AG10803 (cell line): ENCODE results near the gene SMYD2.
A peak's percentile ranks its signal among the peaks of the same experiment; 100 is the strongest.

ENCODE experiments used
- DNase-seq: peaks from one replicate; pipeline ENCODE4 v3.0.0; 2010; ENCODE audit warnings: low read depth
- H3K4me3 ChIP-seq: 2 replicates; pipeline ENCODE4 v1.5.1; 2011; ENCODE audit warnings: mild to moderate bottlenecking, low read length, control low read depth
- TF ChIP-seq, protein P1 (sequence below): conservative IDR thresholded peaks from 2 replicates; pipeline ENCODE4 v1.5.1; 2011; ENCODE audit warnings: mild to moderate bottlenecking, low read length, control low read depth, inconsistent platforms

The SMYD2 gene

DNA sequence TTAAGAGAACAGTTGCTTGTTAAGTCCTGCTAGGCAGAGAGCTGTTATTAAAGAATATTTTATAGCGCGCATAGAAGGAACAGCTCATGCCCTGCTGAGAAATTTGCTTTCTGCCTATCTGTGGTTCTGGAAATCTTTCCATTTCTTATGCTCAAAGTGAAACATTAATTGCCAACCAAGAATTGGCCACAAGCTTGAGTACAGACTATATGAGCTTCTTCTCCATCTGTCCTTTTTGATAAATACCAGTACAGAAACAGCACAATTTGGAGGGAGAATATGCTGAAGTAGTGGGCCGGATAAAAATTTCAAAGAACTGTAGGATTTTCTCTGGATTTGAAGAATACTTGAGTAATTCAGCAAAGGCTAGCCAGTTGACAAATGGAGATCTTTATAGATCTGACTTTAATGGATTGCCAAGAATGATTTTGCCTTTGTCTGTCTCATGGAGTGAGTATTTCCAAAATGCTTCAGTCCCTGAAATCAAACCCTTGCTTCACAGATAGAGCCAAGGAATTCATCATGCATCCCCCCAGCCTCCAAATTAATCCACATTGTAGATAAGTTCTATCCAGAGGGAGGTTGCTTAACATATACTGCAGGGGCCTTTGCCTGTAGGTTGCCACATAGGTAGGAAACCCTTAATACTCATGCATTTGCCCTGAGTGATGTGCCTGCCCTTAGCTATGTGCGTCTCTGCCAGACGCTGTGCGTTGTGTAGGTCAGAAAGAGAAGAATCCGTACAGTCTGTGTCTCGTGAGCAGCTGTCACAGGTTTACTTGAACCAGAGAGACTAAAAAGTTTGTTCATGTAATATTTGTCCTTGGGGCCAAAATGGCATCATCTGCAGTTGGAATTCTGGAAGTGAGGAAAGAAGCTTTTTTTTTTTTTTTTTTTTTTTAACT lies 44.2 kb downstream of the SMYD2 start:
- TF ChIP-seq, protein P1, sequence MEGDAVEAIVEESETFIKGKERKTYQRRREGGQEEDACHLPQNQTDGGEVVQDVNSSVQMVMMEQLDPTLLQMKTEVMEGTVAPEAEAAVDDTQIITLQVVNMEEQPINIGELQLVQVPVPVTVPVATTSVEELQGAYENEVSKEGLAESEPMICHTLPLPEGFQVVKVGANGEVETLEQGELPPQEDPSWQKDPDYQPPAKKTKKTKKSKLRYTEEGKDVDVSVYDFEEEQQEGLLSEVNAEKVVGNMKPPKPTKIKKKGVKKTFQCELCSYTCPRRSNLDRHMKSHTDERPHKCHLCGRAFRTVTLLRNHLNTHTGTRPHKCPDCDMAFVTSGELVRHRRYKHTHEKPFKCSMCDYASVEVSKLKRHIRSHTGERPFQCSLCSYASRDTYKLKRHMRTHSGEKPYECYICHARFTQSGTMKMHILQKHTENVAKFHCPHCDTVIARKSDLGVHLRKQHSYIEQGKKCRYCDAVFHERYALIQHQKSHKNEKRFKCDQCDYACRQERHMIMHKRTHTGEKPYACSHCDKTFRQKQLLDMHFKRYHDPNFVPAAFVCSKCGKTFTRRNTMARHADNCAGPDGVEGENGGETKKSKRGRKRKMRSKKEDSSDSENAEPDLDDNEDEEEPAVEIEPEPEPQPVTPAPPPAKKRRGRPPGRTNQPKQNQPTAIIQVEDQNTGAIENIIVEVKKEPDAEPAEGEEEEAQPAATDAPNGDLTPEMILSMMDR = no peak
- no peak overlapping the region for H3K4me3 ChIP-seq
- DNase-seq = no peak

DNA sequence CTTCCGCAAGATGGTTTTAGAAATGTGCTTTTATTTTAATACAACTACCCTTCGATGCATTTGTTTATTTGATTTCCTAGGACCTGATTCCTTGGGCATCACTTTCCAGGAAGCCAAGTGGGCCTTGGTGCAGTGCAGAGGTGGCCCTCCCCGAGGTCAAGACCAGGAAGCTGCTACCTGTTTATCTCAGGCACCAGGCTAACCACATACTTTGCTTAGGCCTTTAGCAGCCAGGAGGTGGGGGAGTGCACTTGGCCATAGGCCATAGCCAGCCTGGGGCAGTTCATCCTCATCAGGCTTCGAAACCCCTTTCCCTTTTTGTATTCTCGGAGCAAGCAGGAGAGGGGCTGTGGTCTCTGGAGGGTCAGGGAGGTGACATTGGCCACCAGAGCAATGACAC lies 45.4 kb downstream of the SMYD2 start:
- DNase-seq = no peak
- TF ChIP-seq, protein P1 = no peak
- H3K4me3 ChIP-seq = no peak overlapping the region

DNA sequence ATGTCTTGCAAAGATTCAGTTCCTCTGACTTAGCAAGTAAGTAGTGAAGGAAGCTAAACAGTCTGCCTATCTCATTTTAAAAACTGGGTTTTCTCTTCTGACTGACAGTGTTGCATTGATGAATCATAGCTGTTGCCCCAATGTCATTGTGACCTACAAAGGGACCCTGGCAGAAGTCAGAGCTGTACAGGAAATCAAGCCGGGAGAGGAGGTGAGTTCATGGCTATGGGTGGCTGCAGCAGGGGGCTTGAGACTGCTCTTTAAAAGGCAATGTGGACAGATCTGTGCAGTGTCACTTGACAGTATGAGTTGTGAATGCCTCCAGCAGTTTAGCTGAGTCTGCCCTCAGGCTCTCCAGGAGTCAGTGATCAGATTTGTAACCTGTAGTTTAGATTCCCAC lies 46.6 kb downstream of the SMYD2 start:
- no peak overlapping the region for H3K4me3 ChIP-seq
- DNase-seq = no peak
- TF ChIP-seq, protein P1 = no peak

- TF ChIP-seq, protein P1 = peak; percentile 94
- DNase-seq = peak; percentile 74
- H3K4me3 ChIP-seq = no peak overlapping the region
Observed at GRCh38 chr1:214328770-214329469, 48.0 kb downstream of the SMYD2 start.

DNA sequence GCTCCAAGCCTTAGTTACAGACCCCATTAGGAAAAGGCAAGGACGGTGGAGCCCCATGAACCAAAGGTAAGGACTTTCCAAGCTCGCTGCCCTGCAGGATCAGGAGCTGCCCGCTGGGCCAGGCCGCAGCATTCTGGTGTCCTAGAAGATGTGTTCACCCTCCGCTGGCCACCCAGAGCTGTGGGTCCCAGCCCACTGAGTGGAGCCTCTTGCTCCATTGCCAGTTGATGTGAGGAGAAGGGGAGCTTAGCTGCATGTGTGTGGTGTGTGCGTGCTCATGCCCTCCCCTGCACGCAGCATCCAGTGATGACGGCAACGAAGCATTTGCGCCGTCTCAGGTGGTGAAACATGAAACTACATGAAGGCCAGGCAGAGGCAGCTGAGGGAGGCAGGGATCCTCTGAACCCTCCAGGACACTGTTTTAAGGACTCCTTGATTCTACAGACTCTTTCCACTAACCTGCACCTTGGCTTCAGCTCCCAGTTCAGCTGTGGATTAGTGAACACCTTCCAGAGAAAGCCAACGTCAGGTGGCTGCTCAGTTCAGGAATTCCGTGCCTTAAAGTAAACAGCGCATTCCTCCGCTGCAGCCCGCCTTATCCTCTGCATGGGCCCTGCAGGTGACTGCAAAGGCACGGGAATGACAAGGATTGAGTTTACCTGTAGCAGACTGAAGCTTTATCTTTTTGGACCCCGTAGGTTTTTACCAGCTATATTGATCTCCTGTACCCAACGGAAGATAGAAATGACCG lies 48.7 kb downstream of the SMYD2 start:
- no peak overlapping the region for H3K4me3 ChIP-seq
- no peak for DNase-seq
- TF ChIP-seq, protein P1 = no peak

- TF ChIP-seq, protein P1 = no peak
Observed at GRCh38 chr1:214330222-214330621, 49.3 kb downstream of the SMYD2 start.

More at GRCh38 chr1:214330222-214330621, 49.3 kb downstream of the SMYD2 start:
- DNase-seq = no peak
- no peak overlapping the region for H3K4me3 ChIP-seq
